ENCODE results near the gene NBPF1. TPM values are rescaled to one million over a fixed set of nuclear protein-coding genes. Genes with fewer than 3 reads are reported as not detected.
"Not testable (repeated sequence)": the region's sequence is repeated elsewhere in the genome, so short reads cannot be mapped to it uniquely, and the experiment has no call there.

NBPF1 gene
- total RNA-seq, 4 donors from 2014 or later: 10.0 to 23.5 (median 10.7) TPM

DNA sequence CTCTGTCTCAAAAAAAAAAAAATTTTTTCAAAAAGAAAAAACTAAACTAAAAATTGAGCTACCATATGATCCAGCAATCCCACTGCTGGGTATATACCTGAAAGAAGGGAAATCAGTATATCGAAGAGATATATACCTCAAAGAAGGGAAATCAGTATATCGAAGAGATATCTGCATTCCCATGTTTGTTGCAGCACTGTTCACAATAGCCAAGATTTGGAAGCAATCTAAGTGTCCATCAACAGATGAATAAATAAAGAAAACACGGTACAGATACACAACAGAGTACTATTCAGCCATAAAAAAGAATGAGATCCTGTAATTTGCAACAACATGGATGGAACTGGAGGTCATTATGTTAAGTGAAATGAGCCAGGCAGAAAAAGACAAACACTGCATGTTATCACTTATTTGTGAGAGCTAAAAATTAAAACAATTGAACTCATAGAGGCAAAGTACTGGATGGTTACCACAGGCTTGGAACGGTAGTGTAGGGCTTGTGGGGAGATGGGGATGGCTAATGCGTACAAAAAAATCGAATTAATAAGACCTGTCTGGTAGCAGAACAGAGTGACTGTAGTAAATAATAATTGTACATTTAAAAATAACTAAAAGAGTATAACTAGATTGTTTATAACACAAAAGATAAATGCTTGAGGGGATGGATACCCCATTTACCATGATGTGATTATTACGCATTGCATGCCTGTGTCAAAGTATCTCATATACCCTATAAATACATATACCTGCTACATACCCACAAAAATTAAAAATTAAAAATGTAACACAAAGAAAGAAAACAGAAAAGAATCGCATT lies 28.0 kb upstream of the NBPF1 start:
- peaks cover 0 to 20% (median 0%) of the 10 kb centered on the region in 3 donors for H3K36me3 ChIP-seq
- peaks cover 24 to 37% (median 29%) of the 10 kb centered on the region in 3 donors for H3K4me1 ChIP-seq
- H3K4me3 ChIP-seq; H3K27me3 ChIP-seq; H3K9me3 ChIP-seq; DNase-seq; H3K27ac ChIP-seq; intact Hi-C loops (cut with DNase I): not testable (repeated sequence)
- 92 to 93% methylated on average over 8 of the region's 8 CpGs for WGBS, 2 donors

DNA sequence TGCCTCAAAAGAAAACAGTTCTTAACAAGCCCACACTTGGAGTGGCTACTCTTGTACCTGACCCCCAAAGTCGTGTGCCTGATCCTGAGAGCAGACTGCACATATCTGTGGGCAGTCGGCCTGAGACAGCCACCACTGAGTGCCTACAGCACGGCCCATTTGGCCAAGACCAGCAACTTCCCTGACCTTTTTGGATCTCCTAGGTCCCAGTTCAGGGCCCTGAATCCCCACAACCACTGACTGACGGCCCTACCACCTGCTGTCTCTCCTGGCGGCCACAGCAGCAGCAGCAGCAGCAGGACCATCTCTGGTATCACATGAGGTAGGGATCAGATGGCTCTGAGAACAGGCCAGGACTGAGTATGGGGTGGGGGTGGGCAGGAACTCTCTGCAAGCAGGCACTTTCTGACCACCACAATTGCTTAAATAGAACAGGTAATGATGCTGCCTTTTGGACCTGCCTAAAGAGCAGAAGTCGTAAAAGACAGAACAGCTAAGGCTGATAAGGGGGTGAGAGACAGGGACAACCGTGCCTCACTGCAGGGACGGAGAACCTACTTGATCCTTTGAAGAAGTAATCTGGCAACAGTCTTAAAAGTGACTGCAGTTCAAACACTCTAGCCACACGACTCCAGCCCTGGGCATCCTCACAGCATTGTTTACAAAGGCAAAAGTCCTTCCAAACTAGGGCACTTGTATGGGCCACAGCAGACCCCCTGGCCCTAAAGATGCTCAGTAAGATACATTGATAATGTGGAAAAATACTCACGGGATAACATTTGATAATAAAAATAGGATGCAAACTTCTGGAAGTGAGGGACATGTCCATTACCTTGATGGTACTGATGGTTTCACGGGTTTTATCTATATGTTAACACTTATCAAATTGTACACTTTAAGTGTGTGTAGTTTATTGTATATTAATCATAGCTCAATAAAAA lies 26.0 kb upstream of the NBPF1 start:
- WGBS, 2 donors: 74 to 84% methylated on average over 11 of the region's 11 CpGs
- H3K4me1 ChIP-seq: peaks cover 17 to 26% (median 21%) of the 10 kb centered on the region in 3 donors
- not testable (repeated sequence) for DNase-seq

DNA sequence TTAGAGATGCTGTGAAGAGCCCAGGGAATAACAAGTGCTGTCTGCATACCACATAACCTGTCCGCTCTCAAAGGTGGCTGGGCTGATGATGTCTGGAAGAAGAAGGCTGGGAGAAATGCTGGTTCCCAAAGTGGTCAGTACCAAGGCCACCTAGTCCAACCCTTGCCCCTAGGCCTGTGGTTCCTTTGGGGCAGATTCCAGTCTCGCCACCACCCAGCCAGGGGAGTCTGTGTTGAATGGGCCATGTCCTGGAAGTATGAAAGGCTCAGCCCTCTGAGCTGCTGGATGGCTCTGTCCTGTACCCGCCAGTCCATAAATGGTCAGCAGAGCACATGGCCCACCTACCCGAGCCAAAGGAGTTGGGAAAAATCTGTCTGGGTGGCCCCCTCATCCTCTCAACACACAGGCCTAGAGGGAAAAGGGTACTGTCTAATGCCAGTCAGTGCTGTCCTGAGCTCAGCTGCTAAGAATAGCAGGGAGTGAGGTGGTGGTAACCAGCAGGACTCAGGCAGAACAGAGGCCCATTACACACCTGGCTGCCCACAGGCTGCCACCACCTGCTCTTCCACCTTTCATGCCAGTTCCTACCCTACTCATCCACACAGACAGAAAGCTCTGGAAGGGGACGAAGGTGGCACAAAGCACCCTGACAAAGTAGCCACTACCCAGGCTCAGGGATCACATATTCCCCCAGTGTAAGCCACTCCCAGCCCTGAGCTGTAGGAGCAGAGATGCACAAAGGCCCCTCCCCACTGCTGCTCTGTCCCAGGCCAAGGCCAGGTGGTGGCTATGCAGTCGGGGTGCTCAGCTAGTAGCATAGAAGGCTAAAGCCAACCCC lies 24.8 kb upstream of the NBPF1 start:
- H3K9me3 ChIP-seq; intact Hi-C loops (cut with DNase I); H3K27me3 ChIP-seq; DNase-seq; H3K4me3 ChIP-seq; H3K27ac ChIP-seq: not testable (repeated sequence)
- 87 to 91% methylated on average over 3 to 4 of the region's 6 CpGs for WGBS, 2 donors
- H3K4me1 ChIP-seq: peaks cover 9 to 15% (median 13%) of the 10 kb centered on the region in 3 donors
- H3K36me3 ChIP-seq: peaks cover 10 to 40% (median 10%) of the 10 kb centered on the region in 3 donors

More for the DNA sequence above, 26.0 kb upstream of the NBPF1 start:
- peaks cover 0 to 28% (median 0%) of the 10 kb centered on the region in 3 donors for H3K36me3 ChIP-seq
- H3K27ac ChIP-seq; H3K9me3 ChIP-seq; H3K27me3 ChIP-seq; intact Hi-C loops (cut with DNase I); H3K4me3 ChIP-seq: not testable (repeated sequence)

DNA sequence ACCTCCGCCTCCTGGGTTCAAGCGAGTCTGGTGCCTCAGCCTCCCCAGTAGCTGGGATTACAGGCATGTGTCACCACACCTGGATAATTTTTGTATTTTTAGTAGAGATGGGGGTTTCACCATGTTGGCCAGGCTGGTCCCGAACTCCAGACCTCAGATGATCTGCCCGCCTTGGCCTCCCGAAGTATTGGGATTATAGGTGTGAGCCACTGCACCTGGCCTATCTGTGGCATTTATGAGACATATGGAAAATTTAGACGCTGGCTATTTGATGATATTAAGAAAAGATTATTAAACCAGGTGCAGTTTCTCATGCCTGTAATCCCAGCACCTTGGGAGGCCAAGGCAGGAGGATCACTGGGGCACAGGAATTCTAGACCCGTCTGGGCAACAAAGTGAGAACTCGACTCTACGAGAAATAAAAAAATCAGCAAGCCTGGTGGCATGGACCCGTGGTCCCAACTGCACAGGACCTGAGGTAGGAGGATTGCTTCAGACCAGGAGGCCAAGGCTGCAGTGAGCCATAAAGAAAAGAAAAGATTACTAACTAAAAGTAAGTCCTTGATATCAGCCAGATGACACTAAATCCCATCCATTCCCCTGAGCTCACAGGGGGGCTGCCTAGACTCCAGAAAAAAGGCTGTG lies 23.3 kb upstream of the NBPF1 start:
- WGBS, 2 donors: 85 to 88% methylated on average over 10 of the region's 10 CpGs
- H3K27ac ChIP-seq; H3K4me1 ChIP-seq; H3K4me3 ChIP-seq; H3K9me3 ChIP-seq; DNase-seq; H3K27me3 ChIP-seq; intact Hi-C loops (cut with DNase I): not testable (repeated sequence)
- peaks cover 20 to 47% (median 23%) of the 10 kb centered on the region in 3 donors for H3K36me3 ChIP-seq

DNA sequence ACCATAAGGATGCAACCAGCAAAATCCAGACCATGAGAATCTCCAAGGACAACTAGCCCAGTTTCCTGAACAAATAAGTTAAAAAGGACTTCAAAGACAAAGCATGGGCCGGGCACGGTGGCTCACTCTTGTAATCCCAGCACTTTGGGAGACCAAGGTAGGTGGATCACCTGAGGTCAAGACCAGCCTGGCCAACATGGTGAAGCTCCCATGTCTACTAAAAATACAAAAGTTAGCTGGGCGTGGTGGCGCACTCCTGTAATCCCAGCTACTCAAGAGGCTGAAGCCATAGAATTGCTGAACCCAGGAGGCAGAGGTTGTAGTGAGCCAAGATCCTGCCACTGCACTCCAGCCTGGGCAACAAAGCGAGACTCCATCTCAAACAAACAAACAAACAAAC lies 22.6 kb upstream of the NBPF1 start:
- H3K4me3 ChIP-seq; intact Hi-C loops (cut with DNase I); H3K27me3 ChIP-seq; H3K4me1 ChIP-seq; H3K27ac ChIP-seq; H3K9me3 ChIP-seq; DNase-seq: not testable (repeated sequence)
- 93 to 94% methylated on average over 5 of the region's 5 CpGs for WGBS, 2 donors
- H3K36me3 ChIP-seq: peaks cover 27 to 50% (median 30%) of the 10 kb centered on the region in 3 donors

DNA sequence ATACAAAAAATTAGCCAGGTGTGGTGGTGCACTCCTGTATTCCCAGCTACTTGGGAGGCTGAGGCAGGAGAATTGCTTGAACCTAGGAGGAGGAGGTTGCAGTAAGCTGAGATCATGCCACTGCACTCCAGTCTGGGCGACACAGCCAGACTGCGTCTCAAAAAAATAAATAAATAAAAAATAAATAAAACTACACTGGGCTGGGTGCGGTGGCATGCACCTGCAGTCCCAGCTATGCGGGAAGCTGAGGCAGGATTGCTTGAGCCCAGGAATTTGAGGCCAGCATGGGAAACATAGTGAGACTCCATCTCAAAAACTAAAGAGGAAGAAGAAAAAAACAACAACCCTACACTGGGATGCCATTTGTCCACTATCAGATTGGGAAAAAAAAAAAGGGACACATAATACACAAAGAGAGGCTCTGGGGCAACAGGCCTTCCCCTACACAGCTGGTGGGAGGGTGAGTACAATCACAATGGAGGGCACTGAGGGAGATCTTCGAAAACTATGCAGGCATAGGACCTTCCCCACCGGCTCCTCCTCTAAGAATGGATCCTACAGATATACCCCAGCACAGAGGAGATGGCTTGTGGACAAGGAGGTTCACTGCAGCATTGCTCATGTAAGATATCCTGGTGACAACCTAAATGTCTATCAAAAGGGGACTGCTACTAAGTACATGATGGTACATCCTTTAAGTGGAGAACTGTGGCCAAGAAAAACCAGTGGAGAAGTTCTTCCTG lies 20.3 kb upstream of the NBPF1 start:
- H3K4me1 ChIP-seq; H3K4me3 ChIP-seq; H3K27me3 ChIP-seq; H3K9me3 ChIP-seq; H3K27ac ChIP-seq; intact Hi-C loops (cut with DNase I); DNase-seq: not testable (repeated sequence)
- H3K36me3 ChIP-seq: peaks cover 43 to 65% (median 50%) of the 10 kb centered on the region in 3 donors
- 93 to 95% methylated on average over 6 of the region's 6 CpGs for WGBS, 2 donors

DNA sequence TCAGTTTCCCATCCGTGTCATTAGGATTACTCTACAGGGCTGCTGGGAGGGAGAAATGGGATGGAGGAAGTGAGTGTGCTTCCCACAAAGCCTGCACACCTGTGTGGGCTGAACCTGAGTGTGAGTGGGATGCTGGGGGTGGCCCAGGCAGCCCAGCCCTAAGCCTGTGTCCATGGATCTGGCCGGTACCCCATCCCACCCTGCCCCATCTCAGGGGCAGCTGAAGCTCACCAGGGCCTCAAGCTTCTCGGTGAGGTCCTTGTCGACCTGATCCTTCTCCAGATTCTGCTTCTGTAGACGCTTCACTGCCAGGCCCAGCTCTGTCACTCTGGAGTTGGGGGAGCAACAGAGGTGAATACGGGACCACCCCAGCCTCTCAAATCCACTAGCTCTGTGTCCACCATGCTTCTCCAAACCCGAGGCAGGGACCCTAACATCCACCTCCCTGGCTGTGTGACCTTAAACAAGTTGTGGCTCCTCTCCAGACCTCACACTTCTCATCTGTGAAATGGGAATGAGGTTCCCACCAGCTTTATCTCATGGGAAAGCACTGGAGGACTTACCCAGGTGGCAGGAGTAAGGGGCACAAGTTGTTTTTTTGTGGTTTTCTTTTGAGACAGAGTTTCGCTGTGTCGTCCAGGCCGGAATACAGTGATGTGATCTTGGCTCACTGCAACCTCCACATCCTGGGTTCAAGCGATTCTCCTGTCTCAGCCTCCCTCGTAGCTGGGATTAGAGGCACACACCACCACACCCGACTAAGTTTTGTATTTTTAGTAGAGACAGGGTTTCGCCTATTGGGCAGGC lies 18.9 kb upstream of the NBPF1 start:
- H3K9me3 ChIP-seq; H3K4me3 ChIP-seq; H3K27ac ChIP-seq; H3K27me3 ChIP-seq; H3K4me1 ChIP-seq; DNase-seq; intact Hi-C loops (cut with DNase I): not testable (repeated sequence)
- WGBS, 2 donors: 90 to 91% methylated on average over 14 of the region's 14 CpGs
- H3K36me3 ChIP-seq: peaks cover 48 to 80% (median 59%) of the 10 kb centered on the region in 3 donors

Measured in esophagus squamous epithelium (tissue), 5 donors.